ENCODE measurements around the gene NGEF. TPM values are rescaled to one million over a fixed set of nuclear protein-coding genes. Genes with fewer than 3 reads are reported as not detected.
A peak's percentile ranks its signal among the peaks of the same experiment; 100 is the strongest.

Gene NGEF
- total RNA-seq, 3 donors from 2014 or later = 1.6 to 6.3 TPM; not detected in 1

DNA sequence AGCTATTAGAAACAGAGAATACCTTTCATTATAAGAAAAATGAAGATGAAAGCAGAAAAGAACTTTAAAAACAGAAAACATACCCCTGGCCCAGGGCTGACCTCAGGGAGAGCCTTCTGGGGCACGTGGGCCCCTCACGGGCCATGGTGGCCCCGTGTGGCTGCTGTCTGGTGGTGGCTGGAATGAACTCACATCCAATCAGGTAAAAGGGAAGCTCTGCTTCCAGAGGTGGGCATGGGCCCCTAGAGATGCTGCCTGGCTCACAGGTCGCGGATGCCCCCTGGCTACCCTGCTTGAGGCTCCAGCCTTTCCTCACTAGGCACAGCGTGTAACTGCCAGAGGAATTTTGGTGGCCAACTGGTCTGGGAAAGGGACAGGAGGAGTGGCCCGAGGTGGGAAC, 126.4 kb downstream of the NGEF start:
- peak in 1 of 2 donors; percentile 35 for DNase-seq (ENCODE audit: low spot score in 2 of 2)
- Histone ChIP-seq H3K4me1 (no peaks in the 10 kb centered on the region), H3K27ac (no peak overlapping the region), H3K27me3 (no peaks in the 10 kb centered on the region), H3K4me3 (no peak overlapping the region), H3K9me3 (no peaks in the 10 kb centered on the region), H3K36me3 (no peaks in the 10 kb centered on the region)
- TF ChIP-seq CTCF (IDR thresholded peaks at IDR 0.05) = no peak
- no peak for TF ChIP-seq POLR2A (IDR thresholded peaks at IDR 0.05)
- TF ChIP-seq POLR2AphosphoS5 (IDR thresholded peaks at IDR 0.05) = no peak
- intact Hi-C loops (cut with DNase I; ENCODE audit: low total_unique reads) = no loop called here

DNA sequence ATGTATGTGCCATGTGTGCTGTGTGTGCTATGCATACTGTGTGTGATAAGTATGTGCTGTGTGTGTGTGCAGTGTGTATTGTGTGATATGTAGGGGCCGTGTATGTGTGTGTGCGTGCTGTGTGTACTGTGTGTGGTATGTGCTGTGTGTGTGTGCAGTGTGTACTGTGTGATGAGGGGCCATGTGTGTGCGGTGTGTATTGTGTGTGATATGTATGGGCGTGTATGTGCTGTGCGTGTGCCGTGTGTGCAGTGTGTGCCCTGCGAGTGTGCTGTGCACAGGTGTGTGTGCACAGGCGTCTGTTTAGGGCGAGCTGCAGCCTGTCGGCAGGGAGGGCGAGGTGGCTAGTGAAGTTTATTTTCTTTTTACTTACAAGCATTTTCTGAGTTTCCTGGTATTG, 126.9 kb downstream of the NGEF start:
- intact Hi-C loops (cut with DNase I; ENCODE audit: low total_unique reads) = no loop called here
- H3K9me3 ChIP-seq = no peaks in the 10 kb centered on the region
- H3K4me1 ChIP-seq = no peaks in the 10 kb centered on the region
- no peaks in the 10 kb centered on the region for H3K27me3 ChIP-seq
- no peak for TF ChIP-seq POLR2AphosphoS5 (IDR thresholded peaks at IDR 0.05)
- TF ChIP-seq POLR2A (IDR thresholded peaks at IDR 0.05) = no peak
- TF ChIP-seq CTCF (IDR thresholded peaks at IDR 0.05) = no peak
- H3K4me3 ChIP-seq = no peak overlapping the region
- DNase-seq (ENCODE audit: low spot score in 2 of 2) = no peak
- H3K27ac ChIP-seq = no peak overlapping the region
- no peaks in the 10 kb centered on the region for H3K36me3 ChIP-seq

GRCh38 chr2:232885264-232885961, 127.6 kb downstream of the NGEF start:
- TF ChIP-seq POLR2A (IDR thresholded peaks at IDR 0.05) (no peak), POLR2AphosphoS5 (IDR thresholded peaks at IDR 0.05) (no peak), CTCF (IDR thresholded peaks at IDR 0.05) (no peak)
- Histone ChIP-seq H3K36me3 (no peaks in the 10 kb centered on the region), H3K4me3 (peak overlapping the region in 1 of 3 donors; percentile 25), H3K27ac (peak overlapping the region; percentile 50 to 52), H3K9me3 (no peaks in the 10 kb centered on the region), H3K4me1 (no peaks in the 10 kb centered on the region), H3K27me3 (no peaks in the 10 kb centered on the region)
- intact Hi-C loops (cut with DNase I; ENCODE audit: low total_unique reads) = no loop called here
- peak in 1 of 2 donors; percentile 55 for DNase-seq (ENCODE audit: low spot score in 2 of 2)

DNA sequence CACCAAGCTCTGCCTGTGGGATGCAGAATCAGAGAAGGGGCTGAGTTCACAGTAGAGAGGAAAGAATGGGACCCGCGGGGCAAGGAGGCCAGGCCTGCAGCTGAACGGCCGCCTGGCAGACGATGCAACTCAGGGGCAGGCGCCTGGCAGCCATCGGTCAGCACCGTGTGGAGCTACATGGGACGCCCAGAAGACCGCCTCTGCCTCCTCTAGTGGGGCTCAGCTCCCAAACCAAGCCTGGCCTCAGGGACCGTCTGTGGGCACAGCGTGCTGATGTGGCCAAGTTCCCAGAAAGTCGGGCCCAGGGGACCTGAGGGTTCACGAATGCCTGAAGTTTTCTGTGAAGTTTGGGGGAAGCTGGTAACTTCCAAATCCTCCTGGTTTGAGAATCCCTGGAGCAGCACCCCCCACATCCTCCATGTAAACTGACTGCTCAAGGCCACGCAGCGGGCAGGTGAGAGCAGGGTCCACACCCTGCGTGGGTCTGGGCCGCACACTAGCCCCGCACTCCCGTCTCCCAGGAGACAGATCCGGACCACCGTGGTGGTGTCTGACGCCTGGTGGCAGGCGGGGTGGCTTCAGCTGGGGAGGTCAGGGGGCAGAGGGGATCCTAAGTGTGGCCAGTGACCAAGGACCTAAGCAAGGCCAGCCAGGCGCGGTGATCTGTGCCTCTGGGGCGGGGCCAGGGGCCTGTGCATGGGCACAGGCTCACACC, 128.3 kb downstream of the NGEF start:
- TF ChIP-seq POLR2A (IDR thresholded peaks at IDR 0.05) (no peak), CTCF (IDR thresholded peaks at IDR 0.05) (no peak), POLR2AphosphoS5 (IDR thresholded peaks at IDR 0.05) (no peak)
- H3K27me3 ChIP-seq = no peaks in the 10 kb centered on the region
- intact Hi-C loops (cut with DNase I; ENCODE audit: low total_unique reads) = loop anchor here (5.0 kb wide), 1 partner anchor 1522 kb away; no protein-coding TSS in a partner anchor
- H3K4me1 ChIP-seq = no peaks in the 10 kb centered on the region
- H3K36me3 ChIP-seq = no peaks in the 10 kb centered on the region
- H3K4me3 ChIP-seq = no peak overlapping the region
- no peaks in the 10 kb centered on the region for H3K9me3 ChIP-seq
- peak overlapping the region; percentile 50 to 52 for H3K27ac ChIP-seq
- DNase-seq (ENCODE audit: low spot score in 2 of 2) = peak in 1 of 2 donors; percentile 47

GRCh38 chr2:232884001-232884421, 129.0 kb downstream of the NGEF start:
- Histone ChIP-seq H3K36me3 (no peaks in the 10 kb centered on the region), H3K4me3 (no peak overlapping the region), H3K27me3 (no peaks in the 10 kb centered on the region), H3K4me1 (no peaks in the 10 kb centered on the region), H3K27ac (no peak overlapping the region), H3K9me3 (no peaks in the 10 kb centered on the region)
- intact Hi-C loops (cut with DNase I; ENCODE audit: low total_unique reads) = loop anchor here (5.0 kb wide), 1 partner anchor 1522 kb away; no protein-coding TSS in a partner anchor
- peak in 1 of 2 donors; percentile 41 for DNase-seq (ENCODE audit: low spot score in 2 of 2)
- TF ChIP-seq CTCF (IDR thresholded peaks at IDR 0.05) (no peak), POLR2AphosphoS5 (IDR thresholded peaks at IDR 0.05) (no peak), POLR2A (IDR thresholded peaks at IDR 0.05) (no peak)
